Mammary epithelial cell (primary cell): Measurements from ENCODE around the gene PPT1.

Experiments used
- CTCF ChIP-seq, 2 donors: IDR thresholded peaks in 1 of 2; conservative IDR thresholded peaks in 1 of 2; 2 replicates each; pipeline ENCODE4 v1.5.1; 2011 to 2012; ENCODE audit warnings: inconsistent platforms in 2 of 2, low read length in 2 of 2, mild to moderate bottlenecking in 2 of 2, control low read depth in 1 of 2, low read depth in 1 of 2; ENCODE audit not compliant: insufficient read depth in 1 of 2; ENCODE audit errors: extremely low read depth in 1 of 2
- EZH2 ChIP-seq: IDR thresholded peaks from 2 replicates; pipeline ENCODE4 v1.6.1; 2012; ENCODE audit warnings: low read length, inconsistent platforms, borderline replicate concordance

- TF ChIP-seq CTCF (conservative IDR thresholded peaks at IDR 0.05 in 1 of 2, IDR thresholded peaks at IDR 0.05 in 1 of 2; ENCODE audit: extremely low read depth in 1 of 2, insufficient read depth in 1 of 2, low read depth in 1 of 2, low read length in 2 of 2) = no peak
- TF ChIP-seq EZH2 = no peak
These were observed 39.6 kb downstream of the PPT1 start for GRCh38 chr1:40057310-40058030.
